ENCODE results near the gene MACROD2.
"Not testable (repeated sequence)": the region's sequence is repeated elsewhere in the genome, so short reads cannot be mapped to it uniquely, and the experiment has no call there.

MACROD2 gene

DNA sequence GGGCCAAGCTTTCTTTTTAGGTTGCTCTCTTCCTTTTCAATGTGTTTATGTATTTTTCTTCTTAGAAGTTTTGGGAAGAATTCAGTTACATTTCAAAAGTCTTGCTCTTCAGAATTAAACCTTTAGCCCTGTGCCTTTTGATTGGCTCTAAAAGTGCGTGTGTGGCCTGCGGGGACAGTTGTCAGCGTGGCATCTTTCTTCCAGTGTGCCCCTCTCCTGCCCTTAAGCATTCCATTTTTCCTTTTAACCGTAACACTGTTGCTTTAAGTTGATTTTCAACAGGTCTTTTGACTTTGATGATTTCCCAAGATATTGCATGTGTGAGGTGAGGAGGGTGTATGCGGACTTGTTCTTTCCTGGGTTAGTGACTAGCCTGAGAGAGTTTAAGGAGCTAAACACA, 1341.2 kb downstream of the MACROD2 start:
- DNase-seq = no peak

DNA sequence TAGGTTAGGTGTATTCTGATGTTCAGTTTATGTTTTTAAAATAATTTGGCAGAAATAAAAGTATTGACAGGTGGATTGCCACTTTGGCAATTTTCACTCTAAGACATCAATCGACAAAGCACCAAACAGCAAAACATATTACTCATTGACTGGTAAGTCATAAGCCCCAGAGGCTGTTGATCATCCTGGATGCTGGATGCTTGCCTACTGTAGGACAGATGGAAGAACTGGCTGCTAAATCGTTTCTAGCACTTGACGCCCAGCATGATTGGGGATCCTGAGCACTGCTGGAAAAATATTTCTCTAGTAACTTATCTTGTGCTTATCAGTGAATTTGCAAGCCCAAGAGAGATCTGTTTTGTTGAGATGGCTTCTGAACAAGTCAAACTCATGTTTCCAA, 1343.9 kb downstream of the MACROD2 start:
- no peak for DNase-seq

DNA sequence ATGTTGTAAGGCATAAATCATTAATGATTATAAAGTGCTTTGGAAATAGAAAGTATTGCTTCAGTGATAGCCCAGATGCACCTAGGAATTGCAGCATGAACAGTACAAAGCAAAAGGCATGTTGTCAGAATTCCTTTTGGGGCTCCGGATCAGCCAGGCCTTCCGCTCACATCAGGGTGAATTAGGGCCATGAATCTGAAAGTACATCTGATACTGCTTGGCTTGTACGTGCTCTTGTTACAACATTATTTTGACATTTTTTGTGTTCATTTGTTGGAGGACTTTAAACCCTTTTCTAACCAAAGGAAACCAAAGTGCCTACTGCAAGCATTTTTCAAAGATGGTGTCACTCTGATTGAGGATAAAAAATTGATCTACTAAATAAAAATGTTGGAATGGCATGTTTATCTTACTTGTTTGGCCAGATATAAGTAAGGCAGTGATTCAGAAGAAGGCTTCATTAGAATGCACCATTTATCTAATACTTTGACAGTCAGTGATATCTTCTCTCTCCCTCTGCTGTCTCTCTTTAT, 1347.7 kb downstream of the MACROD2 start:
- DNase-seq = no peak

DNA sequence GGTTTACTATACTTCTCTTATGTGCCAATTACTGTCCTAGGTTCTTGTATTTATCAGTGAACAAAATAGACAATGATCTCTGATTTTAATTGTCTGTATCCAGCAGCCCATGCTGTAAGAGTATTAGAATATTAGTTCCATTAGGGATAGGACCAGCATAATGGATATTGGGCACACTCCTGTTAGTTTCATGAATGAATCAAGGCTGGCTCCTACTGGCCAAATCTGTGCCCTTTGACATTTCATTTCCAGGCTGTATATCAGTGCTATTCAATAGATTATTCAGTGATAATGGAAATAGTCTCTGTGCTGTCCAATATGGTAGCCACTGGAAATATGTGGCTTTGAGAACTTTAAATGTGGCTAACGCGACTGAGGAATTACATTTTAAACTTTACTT, 1350.0 kb downstream of the MACROD2 start:
- DNase-seq = no peak

DNA sequence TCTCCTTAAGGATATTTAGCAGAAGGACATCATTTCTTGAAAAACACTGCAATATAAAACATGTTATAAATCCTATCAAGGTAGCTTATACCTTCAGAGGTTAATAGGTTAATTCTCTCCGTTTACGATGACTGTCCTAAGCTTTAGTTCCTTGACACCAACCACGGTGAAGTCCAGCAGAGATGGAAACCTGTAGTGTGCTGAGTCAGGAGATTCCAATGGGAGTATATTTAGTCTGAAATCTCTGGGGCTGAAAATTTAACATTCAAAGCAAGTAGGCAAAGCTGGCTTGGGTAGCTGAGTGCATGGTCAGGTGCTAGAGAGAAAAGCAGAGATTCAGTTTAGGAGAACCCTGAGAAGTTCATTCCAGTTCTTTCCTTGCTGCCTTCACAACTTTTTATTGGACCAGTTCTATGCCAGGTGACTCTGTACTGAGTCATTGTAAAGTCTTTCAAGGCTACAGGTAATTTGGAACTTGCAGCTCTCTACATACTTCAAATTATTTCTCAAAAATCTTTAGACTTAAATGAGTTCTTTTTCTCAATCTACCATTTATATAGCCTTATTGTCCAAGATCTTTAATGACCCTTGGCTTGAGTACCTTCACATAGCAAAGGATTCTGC, 1351.5 kb downstream of the MACROD2 start:
- DNase-seq = no peak

DNA sequence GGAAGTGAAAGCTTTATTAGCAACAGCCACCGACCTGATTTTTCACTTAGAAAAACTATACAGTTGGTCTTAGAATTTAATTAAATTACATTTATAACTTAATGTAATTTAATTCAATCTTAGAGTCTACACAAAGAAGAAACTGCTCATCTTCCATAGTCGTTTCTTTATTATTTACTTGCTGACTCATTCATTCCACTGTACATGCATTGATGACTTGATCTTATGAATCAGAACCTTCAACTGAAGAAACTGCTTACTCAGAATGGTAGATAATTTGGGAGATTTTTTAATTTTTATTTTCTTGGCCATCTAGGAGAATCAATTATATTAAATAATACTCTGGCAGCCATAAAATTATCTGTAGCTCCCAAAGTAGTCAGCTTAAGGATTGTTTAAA, 1363.7 kb downstream of the MACROD2 start:
- DNase-seq = no peak

DNA sequence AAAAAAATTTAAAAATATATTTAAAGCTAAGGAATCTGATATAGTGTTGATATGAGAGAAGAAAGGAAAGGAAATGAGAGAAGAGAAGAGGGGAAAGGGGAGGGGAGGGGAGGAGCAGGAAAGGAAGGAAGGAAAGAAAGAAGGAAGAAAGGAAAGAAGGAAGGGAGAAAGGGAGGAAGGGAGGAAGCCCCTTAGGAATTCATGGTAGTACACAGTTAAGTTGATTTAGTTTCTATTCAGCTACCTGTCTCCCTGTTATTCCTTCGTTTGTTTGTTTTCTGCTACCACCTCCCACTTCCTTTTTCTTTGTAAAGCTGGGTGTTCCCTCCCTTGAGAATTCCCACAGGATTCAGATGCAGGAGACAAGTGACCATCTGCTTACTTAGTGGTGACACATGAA, 1367.5 kb downstream of the MACROD2 start:
- DNase-seq = no peak

DNA sequence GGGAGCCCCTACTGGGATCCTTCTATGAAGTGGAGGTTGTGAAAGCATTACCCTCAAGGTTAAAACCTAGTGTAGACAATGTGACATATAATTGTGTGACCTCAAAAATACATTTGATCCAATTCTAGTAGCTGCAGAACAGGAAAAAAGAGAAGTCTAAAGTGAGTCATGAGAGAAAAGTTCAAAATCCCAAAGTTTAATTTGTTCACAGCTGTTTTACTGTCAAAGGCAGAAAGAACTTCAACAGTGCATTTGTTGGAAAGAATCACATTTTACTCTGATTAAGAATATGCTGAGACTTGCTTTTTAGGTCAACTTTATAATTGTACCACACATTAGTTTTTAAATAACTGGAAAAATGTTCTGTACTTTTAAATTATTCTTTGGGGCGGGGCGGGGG, 1369.5 kb downstream of the MACROD2 start:
- no peak for DNase-seq

DNA sequence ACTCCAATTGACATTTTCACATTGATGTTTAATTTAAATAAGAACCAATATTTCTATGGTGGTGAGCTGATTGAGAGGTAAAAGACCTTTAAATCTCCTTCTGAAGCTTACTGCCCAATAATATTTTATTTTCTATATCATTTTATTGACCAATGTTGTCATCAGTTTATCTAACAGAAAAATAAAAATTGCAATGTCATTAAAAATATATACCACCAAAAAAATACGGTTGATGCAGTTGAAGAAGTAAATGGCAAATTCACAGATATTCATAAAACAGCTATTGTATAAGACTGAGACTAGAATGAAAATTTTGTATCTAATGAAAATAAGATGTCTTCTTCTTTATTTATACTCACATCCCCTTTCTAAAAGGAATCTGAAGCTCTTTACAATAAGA, 1375.1 kb downstream of the MACROD2 start:
- no peak for DNase-seq

DNA sequence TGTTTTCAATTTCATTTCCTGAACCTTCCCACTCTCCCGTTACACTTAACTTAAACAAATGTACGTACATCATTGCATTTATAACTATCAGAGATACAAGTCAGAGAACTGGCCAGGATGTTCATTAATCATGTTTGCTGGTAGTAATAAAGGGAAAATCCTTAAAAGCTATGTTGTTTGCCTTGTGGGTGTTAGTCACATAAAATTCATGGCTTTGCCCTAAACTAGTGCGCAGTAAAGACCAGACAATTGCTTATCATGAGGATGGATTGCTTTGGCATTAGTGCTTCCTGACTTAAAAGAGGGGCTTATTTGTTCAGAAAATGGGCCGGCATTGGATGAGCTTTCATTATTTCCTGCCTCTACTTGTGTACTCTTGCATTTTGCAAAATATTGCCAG, 1379.4 kb downstream of the MACROD2 start:
- no peak for DNase-seq

DNA sequence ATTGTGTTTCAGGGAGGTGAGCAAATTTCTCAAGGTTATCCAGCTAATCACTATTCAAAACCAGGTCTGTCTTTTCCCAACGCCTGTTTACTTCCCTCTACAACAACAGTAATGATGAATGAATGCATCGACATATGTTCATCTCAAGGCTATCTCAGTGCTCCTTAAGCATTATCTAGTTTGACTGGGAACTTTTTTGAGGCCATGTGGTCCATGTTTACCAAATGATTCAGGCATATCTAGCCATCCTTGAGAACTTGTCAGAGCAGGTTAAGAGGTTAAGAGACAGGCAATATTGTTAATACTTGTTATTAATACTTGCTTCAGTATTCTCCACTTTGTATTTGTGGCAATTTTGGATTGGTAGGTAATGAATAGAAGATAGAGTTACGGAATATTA, 1380.5 kb downstream of the MACROD2 start:
- no peak for DNase-seq

DNA sequence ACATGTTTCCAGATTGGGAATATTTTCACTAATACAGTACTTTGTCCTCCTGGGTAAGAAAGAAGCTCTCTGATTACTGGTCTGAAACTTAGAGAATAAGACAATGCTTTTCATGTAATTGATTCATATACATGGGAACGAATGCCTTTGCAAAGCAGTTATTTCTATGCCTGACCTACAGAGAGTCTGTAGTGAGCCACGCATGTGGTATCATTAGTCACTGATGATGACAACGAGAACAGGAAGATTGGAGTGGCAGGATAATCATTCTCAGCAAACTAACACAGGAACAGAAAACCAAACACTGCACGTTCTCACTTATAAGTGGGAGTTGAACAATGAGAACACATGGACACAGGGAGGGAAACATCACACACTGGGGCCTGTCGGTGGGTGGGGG, 1382.3 kb downstream of the MACROD2 start:
- DNase-seq = not testable (repeated sequence)

DNA sequence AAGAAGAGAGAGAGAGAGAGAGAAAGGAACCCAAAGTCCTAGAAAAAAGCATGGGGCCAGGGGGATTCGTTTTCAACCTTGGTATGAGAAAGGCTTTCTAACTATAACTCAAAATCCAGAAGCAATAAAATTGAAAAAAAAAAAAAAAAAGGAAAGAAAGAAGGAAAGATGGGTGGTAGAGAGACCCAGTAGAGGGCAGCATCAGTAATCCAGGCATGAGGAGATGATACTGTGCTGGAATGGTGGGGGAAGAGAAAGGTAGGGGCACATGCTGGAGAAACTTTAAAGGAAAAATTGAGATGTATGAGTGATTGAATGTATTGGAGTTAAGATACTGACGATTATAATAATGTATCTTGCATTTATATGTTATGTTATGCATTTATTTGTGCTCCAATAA, 1382.8 kb downstream of the MACROD2 start:
- no peak for DNase-seq

DNA sequence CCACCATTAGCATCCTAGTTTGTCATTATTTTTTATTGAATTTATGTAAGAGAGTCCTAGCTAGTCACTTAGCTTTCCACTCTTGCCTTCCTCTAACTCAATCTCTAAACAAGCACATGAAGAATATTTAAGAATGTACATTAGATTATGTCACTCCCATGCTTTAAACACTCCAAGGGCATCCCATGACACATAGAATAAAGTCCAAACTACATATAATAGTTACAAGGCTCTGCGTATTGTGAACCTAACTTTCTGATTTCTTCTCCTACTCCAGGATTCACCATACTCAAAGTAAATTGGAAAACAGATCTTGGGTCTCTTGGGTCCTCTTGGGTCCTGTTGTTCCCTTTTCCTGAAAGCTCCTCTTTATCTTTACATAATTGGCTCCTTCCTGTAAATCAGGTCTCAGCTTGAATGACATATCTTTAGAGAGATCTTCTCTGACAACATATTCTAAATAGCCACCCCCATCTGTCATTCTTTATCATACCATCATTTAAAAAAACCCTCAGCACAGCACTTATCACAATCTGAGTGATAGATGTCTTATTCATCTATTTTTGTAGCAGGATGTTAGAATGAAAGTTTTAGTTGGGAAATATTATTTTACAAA, 1384.5 kb downstream of the MACROD2 start:
- DNase-seq = no peak

DNA sequence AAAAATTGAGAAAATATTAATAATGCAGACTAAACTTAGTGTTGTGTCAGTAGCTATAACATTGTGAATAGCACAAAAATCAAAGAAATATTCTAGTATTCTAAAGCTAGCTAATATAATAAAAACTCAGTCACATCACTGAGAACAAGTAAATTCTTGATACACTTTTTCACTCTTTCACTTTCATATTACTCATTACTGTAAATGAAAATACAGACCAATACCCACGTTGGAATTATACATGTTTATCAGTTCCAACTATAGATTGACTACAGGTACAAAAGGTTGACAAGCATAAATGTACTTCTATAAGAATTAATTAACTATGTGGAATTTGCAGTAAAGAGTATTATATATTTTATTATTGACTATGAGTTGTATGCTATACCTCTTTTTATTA, 1385.5 kb downstream of the MACROD2 start:
- DNase-seq = no peak

DNA sequence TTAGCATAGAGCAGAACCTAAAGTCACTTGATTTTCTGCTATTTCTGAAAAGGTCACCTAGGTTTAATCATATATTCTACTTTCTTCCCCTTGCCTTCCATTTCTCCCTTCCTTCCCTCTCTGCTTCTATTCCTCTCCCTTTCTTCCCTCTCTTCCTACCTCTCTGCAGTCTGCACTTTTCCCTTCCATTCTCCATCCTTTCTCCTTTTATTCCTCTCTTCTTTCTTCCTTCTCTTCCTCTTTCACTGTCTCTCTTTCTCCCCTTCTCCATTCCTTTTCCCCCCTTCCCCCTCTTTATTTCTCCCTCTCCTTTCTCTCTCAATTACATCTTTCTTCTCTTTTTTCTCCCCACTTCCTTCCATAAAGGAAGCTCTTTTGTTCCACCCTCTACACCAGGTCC, 1391.9 kb downstream of the MACROD2 start:
- no peak for DNase-seq

DNA sequence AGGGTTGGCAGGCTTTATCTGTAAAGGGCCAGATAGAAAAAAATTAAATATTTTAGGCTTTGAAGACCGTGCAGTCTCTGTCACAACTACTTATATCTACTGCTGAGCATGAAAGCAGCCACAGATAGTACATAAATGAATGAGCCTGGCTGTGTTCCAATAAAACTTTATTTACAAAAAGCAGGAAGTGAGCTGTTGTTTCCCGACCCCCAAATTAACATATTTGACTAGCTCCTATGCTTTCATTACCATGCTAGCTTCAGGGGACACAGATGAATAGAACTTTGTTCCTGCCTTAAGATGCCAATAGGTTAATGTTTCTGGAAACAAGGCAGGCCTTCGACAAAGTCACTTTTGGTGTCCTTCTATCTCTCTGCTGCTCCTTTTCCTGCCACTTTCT, 1400.1 kb downstream of the MACROD2 start:
- no peak for DNase-seq

DNA sequence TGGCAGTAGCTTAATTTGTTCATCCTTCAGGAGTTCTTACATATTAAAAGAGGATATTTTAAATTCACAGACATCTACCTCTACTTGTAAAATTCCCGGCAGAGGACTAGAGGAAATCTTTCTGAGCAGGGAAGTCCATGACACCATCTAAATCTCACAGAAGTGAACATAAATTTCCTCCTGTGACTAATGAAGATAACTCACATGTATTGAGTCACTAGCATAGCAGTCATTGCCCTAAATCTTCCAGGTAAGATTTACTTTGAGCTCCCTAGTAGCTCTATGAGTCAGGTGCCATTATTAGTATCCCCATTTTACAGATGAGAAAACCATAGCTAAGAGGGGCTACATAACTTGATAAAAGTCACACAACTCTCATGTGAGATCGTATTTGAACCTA, 1400.7 kb downstream of the MACROD2 start:
- DNase-seq = no peak

DNA sequence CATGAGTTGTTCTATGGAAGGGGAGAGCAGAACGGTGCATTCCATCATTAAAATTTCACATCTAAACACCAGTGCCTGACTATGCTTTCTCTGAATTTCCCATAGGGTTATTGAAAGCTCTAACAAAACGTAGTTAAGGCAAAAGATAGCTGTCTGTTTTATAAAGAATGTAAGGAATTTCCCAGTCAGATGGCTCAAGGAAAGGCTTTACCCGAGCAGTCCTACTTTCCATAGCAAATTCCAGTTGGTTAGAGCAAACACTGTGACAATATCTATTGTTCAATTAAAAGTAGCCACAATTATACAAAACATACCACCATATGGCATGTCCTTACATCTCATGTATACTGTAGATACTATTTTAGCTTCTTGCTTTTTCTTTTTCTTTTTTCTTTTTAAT, 1401.6 kb downstream of the MACROD2 start:
- DNase-seq = no peak

DNA sequence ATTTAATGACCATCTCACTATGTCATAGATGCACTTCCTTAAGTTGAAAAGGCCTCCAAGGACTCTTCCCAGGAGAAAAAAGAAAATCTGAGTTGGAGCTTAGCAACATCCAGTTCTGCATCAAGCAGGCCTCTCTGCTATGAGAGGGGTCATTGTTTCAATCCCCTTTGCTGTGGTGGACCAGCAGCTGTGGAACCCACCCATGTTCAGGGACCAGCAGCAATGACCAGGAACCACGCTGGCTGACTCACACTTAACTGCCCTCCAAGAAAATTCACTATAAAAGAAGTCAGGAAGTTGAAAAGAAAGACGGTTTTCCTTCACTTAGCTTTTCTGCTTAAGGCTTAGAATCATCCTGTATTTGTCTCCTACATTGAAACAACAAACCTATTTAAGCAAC, 1404.5 kb downstream of the MACROD2 start:
- DNase-seq = no peak

DNA sequence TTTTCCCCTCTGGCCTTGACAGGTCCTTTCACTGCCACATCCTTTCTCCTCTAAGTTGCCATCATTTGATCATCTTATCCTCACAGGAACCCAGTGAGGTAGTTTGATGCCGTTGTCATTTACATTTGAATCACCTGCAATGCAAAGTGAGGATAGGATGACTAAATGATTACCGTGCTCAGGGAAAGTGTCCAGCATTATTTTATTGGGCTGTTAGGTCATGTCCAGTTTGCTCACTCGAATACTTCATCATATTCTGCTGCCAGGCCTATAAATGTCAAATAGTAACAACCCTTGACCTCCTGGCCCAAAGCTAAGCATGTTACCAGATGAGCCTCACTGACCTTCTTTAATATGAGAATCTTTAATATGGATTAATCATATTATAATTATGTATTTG, 1410.8 kb downstream of the MACROD2 start:
- DNase-seq = no peak

DNA sequence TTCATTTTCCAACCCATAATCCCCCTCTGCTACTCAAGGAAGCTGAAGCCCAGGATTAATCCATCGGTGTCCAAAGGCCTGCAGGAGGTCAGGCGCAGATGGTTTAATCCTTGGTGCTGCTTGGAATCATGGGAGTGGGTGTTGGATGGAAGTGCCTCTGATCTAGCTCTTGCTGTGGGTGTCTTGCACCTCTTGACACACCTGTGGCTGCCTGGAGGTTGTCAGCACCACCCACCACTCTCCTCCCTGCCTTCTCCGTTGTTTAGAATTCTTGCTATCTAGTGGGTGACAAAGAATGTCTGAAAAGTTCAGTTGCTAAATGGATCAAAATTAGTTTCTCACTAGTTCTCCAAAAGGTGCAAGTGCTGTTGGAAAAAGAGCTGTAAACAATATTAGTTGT, 1416.5 kb downstream of the MACROD2 start:
- DNase-seq = no peak

DNA sequence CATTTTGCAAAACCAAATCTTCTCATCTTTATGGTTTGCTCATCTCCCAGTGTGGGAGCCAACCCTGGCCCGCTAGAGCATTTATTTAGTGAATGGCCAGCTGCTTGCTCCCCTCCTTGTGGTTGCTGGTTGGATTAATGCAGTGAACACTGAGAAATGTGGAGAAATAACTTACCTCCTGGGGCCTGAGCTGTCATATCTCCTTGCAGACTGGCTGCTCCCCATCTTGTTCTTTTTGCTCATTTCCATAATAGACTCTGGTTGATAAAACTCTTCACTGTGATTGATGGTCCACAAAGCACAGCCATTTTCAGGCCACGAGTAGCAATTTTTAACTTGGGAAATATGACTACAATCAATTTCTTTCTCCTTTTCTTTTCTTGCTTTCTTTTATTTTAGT, 1420.6 kb downstream of the MACROD2 start:
- no peak for DNase-seq

DNA sequence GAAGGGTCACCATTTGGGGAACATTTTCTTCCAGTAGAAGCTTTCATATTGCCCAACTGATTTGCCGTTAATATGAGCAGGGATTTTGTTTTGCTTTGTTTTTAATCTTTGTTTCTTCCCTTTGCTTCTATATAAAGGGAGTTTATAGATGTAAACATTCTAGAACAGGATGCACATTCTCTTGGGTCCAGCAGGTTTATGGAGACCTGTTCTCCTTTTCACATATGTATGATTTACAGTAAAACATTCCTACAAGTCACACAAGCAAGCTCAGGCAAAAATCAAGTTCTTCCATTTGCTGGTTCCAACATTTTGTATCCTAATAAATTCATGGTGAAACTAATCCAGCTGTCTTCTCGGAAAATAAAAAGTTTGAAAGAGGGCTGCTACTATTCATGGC, 1424.5 kb downstream of the MACROD2 start:
- DNase-seq = no peak

DNA sequence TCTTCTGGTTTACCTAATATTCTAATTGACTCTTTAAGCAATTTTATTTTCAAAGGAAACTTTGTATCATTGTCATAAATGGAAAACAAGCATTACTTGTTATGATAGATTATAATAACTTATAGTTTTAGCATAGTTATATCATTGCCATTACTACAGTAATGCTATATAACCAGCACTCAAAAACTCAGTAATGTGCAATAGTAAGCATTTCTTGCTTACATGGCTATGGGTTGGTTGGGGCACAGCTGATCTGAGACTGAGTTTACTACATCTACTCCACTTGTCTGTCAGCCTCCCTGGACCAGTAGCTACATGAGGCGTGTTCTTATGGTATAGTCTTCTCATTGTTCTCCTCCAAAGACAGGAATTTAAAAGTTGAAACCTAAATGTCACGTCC, 1427.7 kb downstream of the MACROD2 start:
- DNase-seq = no peak

All from activated effector memory CD4-positive, alpha-beta T cell treated with anti-CD3 and anti-CD28 coated beads, Interleukin-2, amount 50 U/mL, for 16 hours (primary cell).